ENCODE results near the gene C1QTNF12.
"Not testable (repeated sequence)": the region's sequence is repeated elsewhere in the genome, so short reads cannot be mapped to it uniquely, and the experiment has no call there.

C1QTNF12 gene

GRCh38 chr1:1199961-1200875 lies 46.3 kb downstream of the C1QTNF12 start:
- no peak for TF ChIP-seq POLR2A (IDR thresholded peaks at IDR 0.05; ENCODE audit: low read depth, low read length)
- no peak for FAIRE-seq
- no peak for DNase-seq (ENCODE audit: insufficient read length, low spot score)

- FAIRE-seq, result no peak
- DNase-seq (ENCODE audit: insufficient read length, low spot score), result no peak
- TF ChIP-seq POLR2A (IDR thresholded peaks at IDR 0.05; ENCODE audit: low read depth, low read length), result no peak
These were observed 47.2 kb downstream of the C1QTNF12 start for GRCh38 chr1:1199141-1199960.

- DNase-seq (ENCODE audit: insufficient read length, low spot score), result no peak
- no peak for TF ChIP-seq POLR2A (IDR thresholded peaks at IDR 0.05; ENCODE audit: low read depth, low read length)
- no peak for FAIRE-seq
These were observed 47.9 kb downstream of the C1QTNF12 start for GRCh38 chr1:1198423-1199140.

GRCh38 chr1:1197551-1198422 lies 48.7 kb downstream of the C1QTNF12 start:
- no peak for TF ChIP-seq POLR2A (IDR thresholded peaks at IDR 0.05; ENCODE audit: low read depth, low read length)
- FAIRE-seq, result no peak
- no peak for DNase-seq (ENCODE audit: insufficient read length, low spot score)

GRCh38 chr1:1197188-1197500 lies 49.4 kb downstream of the C1QTNF12 start:
- TF ChIP-seq POLR2A (IDR thresholded peaks at IDR 0.05; ENCODE audit: low read depth, low read length), result no peak
- DNase-seq (ENCODE audit: insufficient read length, low spot score) (no peak), FAIRE-seq (no peak)

GRCh38 chr1:1196431-1197187 lies 49.9 kb downstream of the C1QTNF12 start:
- FAIRE-seq (no peak), DNase-seq (ENCODE audit: insufficient read length, low spot score) (no peak)
- TF ChIP-seq POLR2A (IDR thresholded peaks at IDR 0.05; ENCODE audit: low read depth, low read length), result no peak

- DNase-seq (ENCODE audit: insufficient read length, low spot score); FAIRE-seq: not testable (repeated sequence)
These were observed 50.8 kb downstream of the C1QTNF12 start for GRCh38 chr1:1195726-1196125.

- DNase-seq (ENCODE audit: insufficient read length, low spot score) (no peak), FAIRE-seq (no peak)
- TF ChIP-seq POLR2A (IDR thresholded peaks at IDR 0.05; ENCODE audit: low read depth, low read length), result no peak
These were observed 51.8 kb downstream of the C1QTNF12 start for GRCh38 chr1:1194723-1195122.

Measured in H54 (cell line).